GDM1 (cell line): ENCODE results near the gene SFN.
"Not testable (repeated sequence)": the region's sequence is repeated elsewhere in the genome, so short reads cannot be mapped to it uniquely, and the experiment has no call there.

Experiments
- DNase-seq: peaks from one replicate; lab custom pipeline; 2025; lab: John Stamatoyannopoulos, UW

Gene SFN

DNA sequence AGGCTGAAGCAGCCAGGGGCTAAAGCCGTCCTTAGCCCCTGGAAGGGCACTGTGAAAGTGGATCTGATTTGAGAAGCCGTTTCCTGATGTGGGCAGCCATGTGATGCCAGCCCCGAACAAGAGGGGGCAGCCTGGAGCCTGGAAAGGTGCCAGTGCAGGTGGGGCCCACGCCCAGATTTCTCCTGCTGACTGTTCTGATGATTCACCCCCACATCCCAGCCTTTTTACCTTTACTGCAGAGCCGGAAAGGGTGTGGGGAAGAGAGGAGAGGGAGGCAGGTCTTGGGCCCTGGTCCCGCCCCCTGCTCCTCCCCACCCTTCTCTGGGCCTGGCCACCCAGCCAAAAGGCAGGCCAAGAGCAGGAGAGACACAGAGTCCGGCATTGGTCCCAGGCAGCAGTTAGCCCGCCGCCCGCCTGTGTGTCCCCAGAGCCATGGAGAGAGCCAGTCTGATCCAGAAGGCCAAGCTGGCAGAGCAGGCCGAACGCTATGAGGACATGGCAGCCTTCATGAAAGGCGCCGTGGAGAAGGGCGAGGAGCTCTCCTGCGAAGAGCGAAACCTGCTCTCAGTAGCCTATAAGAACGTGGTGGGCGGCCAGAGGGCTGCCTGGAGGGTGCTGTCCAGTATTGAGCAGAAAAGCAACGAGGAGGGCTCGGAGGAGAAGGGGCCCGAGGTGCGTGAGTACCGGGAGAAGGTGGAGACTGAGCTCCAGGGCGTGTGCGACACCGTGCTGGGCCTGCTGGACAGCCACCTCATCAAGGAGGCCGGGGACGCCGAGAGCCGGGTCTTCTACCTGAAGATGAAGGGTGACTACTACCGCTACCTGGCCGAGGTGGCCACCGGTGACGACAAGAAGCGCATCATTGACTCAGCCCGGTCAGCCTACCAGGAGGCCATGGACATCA, at the start of gene SFN:
Gene SFN, plus strand, starts transcription at position 369 of the 904 bp plus-strand sequence. Its CDS starts 64 bp downstream, at position 433.
- peak; percentile 1 for DNase-seq

DNA sequence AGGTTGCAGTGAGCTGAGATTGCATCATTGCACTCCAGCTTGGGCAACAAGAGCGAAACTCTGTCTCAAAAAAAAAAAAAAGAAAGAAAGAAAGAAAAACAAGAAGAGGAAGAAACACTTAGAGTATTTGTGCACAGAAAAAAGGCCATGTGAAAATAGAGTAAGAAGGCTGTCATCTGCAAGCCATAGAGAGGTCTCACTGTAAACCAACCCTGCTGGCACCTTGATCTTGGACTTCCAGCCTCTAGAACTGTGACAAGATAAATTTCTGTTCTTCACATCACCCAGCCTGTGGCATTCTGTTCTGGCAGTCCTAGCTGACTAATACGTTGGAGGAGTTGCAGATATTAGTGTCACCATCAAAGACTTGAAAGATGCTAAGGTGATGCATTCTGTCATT, 48.6 kb upstream of the SFN start:
- DNase-seq = no peak

DNA sequence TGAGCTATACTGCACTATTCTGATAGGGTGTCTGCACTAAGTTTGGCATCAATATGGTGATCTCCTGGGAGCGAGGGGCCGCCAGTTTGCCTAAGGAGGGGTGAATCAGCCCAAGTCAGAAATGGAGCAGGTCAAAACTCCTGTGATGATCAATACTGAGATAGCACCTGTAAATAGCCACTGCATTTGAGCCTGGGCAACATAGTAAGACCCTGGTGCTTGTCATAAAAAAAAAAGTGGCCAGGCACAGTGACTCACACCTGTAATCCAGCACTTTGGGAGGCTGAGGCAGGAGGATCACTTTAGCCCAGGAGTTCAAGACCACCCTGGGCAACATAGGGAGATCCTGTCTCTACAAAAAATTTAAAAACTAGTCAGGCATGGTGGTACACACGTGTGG, 48.1 kb upstream of the SFN start:
- DNase-seq = no peak

DNA sequence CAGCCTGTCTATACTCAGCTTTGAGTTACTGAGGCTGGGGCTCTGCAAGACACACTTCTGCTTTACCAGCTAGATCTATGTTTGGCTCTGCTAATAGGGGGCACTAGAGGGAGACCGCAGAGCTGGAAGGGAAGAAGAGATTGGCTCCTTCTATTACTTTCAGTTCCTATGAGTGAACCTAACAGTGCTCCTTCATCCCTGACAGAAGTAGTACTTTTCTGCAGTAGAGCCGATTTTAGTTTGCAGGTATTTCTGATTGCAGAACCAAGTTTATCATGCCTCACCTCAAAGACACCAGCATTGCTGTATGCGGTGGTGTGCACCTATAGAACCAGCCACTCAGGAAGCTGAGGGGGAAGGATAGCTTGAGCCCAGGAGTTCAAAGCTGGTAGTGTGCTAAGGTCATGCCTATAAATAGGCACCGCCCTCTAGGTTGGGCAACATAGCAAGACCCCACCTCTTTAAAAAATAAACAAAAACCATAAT, 42.1 kb upstream of the SFN start:
- peak; percentile 67 for DNase-seq

DNA sequence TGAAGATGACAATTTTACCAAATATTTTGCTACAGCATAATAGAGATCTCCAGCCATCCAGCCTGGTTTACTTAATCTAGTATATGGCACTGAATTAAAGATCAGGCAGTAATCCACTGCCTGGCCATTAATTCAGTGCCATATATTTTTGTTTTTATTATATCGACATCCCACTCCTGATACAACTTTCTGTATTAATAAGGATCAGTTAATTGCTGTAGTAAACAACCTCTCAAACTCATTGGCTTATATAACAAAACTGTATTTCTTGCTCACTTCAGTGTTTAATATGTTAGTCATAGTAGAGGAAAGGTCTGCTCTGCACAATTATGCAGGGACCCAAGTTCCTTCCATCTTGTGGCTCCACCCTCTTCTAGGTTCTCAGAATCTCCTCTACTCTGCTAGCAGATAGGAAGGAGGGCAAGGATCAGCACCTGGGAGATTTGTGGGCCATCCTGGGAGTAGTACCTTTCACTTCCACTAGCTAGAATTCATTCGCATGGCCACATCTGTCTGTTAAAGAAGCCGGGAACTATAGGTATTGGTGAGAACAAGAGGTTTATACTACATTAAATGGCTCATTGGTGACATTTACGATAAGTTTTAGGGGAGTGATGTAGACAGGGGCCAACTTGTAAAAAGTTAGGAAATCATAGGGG, 40.1 kb upstream of the SFN start:
- no peak for DNase-seq

DNA sequence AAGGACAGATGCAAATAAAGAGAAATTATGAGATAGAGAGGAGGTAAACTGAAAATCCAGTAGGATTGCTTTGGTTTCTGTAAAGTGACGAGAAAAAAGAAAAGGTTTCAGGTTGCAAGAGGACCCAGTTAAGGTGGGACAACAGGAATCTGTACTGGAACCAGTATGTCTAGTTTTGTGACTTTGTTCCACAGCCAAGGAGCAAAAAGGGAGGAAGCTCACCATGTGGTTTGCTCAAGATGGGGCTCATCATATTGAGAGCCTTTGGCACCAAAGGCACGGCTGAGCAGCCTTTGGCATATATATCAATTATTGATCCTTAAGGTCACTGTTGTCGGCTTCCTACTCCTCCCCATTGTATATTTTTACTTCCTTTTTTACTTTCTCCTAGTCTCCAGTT, 38.2 kb upstream of the SFN start:
- DNase-seq = no peak

DNA sequence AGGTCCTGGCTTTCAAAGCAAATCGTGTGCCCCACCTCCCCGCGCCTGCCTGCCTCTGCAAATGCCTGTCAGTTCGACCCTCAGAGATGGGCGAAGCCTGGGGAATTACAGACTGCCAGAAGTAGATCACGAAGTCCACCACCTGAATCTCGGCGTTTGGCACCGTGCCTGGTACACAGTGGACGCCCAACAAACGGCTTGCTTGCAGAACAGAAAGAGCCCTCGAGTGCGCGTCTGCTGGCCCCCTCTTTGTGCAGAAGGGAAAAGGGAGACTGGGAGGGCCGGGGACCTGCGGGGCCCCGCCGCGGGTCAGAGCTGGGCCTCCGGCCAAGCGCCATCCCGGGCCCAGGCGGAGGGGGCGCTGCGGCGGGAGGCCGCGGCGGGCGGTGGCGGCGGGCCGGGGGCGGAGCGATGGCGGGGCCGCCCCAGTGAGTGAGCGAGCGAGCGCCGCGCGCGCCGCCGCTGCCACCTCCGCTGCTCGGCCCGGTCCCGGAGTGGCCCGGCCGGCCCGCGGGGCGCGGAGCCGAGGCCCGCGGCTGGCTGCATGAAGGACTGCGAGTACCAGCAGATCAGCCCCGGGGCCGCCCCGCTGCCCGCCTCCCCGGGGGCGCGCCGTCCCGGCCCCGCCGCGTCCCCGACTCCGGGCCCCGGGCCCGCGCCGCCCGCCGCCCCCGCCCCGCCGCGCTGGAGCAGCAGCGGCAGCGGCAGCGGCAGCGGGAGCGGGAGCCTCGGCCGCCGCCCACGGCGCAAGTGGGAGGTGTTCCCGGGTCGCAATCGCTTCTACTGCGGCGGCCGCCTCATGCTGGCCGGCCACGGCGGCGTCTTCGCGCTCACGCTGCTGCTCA, 36.5 kb upstream of the SFN start, which contains the start of gene ZDHHC18:
Gene ZDHHC18, plus strand, starts transcription at position 428 of the 845 bp plus-strand sequence. Its CDS starts 117 bp downstream, at position 545.
- peak; percentile 46 for DNase-seq

DNA sequence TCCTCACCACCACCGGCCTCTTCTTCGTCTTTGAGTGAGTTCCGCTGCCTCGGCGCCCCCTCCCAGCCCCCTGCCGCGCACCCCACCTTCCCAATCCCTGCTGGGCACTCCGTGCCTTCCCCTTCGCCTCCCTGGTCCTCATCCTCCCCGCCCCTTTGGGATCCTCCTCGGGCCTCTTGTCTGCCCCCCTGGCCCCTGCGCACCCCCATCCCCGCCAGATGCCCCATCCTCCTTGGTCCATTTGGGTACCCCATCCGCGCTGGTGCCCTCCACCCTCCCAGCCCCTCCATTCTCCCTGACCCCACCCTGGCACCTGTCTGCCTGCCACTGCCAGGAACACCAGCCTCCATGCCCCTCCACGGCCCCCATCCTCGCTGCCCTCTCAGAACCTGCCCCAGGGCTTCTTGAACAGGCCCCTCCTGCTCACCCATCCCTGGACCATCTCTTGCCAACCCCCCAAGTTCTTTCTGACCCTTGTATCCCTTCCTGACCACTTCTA, 35.8 kb upstream of the SFN start:
- no peak for DNase-seq

DNA sequence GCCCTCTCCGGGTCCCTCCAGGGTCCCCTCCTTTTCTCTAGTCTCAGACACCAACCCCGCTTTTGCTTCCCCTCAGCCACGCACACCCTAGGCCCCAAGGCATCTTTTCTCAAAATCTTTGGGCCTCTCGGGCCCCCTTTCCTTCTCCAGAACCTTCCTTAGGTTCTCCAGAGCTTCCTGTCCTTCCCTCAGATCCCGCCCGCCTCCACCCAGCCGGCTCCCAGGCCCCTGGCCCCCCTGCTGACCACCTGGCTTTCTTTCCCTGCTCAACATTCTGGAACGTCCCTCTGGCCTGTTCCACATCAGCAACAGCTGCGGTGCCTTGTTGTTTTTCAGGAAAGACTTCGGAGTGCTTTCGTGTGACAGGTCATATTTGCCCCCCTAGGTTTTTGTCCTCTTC, 35.3 kb upstream of the SFN start:
- DNase-seq = no peak

DNA sequence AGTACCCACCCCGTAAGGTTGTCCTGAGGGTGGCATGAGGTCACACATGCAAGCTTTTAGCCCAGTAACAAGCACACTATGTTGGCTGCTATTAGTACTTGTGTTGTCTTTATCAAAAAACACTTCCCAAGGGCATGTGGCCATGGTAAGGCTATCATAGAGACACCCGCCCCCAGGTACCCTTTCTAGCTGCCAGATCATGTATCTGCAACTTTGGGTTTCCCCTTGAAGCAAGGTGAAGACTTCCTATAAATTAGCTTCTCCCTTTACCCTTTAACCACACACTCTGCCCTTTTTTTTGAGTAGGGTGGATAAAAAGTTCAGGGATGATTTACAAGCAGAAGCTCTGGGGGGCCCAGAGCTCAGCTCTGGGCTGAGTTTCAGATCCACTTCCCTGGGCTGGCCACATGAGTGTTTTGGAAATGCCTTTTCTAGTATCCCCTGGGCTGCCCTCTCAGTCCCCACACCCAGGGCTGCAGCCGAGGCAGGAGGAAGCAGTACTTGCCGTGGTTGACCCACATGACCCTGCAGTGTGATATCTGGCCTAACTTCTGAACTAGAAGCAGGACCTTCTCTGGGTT, 34.4 kb upstream of the SFN start:
- no peak for DNase-seq

DNA sequence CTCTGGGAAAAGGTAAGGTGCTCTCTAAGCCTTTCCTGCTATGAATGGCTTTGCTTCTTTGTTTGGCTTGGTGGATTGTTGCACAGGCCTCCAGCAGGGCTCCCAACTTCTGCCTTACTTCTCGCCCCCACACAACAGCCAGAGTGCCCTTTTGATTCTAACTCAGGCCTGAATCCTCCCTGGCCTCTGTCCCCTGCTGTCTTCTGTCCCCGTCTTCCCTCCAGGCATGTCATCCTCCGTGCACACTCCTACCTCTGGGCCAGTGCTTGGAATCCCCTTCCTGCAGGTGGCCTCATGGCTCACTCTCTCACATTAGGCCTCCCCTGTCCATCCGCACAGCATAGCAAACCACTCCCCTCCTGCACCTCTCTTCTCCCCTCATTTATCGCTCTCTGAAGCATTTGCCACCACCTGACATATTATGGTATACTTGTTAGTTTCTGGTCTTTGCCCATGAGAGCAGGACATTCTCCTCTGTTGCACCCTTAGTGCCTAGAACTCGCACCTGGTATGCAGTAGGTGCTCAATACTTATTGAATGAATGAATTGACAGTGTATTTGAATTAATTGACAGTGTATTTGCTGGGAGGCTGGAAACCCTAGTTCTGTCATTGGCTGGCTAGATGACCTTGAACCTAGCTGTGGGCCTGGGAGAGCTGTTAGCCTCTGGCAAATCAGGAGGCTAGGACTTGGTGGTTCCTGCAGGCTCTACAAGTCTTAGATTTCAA, 33.6 kb upstream of the SFN start:
- DNase-seq = no peak

DNA sequence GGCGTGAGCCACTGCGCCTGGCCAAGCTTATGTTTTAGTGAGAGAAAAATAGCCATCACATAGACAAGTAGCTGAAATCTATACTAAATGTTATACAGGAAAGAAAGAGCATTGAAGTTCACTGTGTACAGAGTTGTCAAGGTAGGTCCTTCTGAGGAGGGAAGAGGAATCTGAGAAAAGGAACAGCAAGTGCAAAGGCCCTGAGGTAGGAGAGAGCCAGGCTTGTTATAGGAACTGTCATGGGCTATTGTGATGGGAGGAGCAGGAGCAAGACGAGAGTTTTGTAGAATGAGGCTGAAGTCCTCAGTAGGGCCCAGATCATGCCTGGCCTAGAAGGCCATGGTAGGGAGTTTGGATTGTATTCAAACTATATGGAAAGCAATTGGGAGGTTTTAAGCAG, 31.9 kb upstream of the SFN start:
- DNase-seq = no peak

DNA sequence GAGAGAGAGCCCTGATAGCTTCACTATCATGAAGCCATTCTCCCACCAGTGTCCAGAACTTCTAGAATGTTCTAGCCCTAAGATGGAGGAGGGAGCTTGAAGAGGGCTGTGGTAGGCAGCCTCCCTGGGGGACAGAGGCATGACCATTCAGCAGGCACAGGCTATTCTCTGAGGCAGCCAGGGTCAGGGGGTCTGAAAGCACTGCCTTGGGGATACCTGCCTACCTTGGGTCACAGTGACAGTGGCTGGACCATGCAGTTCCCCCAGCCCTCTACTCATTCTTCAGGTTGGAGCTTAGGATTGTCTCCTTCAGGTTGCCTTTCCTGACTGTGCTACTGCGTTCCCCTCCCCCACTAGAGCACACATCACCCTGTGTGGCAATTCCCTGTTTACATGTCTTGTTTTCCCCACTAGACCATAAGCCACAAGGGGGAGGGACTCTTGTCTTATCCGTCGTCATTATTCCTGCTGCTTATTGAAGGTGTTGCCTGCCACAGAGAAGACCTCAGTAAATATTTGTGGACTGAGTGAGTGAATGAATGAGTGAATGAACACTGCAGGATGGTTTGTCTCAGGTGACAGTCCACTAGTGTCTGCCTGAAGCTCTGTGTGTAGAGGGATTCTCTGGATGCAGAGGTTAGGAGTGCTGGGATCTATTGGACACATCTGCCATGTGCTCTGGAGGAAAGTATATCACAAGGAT, 31.3 kb upstream of the SFN start:
- no peak for DNase-seq

DNA sequence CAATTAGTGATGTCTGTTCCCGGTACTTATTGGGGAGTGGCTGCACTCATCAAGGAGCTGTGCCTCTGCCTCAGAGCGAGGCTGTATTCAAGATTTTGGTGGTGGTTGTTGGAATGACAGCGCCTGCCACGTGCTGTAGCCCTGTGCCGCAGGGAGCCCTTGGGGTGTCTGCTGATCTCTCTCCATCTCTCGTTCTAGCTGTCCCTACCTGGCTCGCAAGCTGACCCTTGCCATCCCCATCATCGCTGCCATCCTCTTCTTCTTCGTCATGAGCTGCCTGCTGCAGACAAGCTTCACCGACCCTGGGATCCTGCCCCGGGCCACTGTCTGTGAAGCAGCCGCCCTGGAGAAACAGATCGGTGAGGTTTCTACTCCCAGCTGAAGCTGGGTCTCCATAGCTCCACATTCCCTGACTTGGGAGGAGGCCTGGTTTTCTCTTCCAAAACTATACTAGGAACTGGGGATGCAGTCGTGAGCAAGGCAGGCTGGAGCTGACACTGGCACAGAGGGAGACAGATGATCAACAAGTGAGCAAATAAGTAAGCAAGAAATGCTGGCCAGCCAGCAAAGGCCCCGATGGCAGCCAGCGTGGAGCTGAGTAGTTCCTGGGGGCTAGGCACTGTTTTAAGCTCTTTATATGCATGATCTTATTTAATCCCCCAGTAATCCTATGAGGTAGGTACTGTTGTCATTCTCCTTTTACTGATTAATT, 30.5 kb upstream of the SFN start:
- no peak for DNase-seq

DNA sequence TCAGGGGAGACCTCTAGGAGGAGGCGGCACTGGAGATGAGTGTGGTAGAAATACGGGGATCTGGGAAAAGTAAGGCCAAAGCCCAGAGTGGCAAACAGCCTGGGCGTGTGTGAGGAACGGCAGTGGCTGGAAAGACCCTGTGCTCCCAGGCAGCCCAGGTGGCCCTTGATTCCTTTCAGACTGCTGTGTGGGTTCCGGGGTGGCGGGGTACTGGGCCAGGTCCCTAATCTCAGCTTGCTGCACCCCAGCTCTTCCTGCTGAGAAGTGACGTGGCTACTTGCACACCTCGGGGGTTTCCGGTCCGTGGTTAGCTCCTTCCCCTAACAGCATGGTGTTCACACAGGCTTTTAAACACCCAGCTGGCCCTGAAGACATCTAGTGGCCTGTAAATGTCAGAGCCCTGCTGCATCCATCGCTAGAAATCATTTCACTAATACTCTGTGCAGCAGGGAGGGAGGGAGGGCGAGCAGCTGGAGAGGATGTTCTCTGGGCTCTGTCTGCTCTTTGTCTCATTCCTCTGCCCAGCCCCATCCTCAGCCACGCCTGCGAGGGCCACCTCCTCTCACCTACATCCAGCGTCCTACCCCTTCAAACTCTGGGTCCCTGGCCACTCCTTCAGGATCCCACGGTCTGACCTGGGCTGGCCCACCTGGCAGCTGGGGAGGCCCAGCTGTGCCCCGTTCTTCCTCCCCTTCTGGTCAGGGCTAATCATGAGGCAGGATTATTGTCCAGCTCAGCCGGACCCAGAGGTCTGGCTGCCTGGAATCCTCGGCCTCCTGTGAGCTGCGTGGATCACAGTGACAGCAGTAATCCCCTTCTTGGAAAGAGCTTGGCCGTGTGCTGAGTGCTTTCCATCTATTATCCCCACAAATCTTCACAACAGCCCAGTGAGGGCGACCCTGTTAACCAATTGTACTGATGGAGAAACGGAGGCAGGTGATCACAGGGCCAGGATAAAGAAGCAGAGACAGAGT, 29.2 kb upstream of the SFN start:
- peak; percentile 47 for DNase-seq

DNA sequence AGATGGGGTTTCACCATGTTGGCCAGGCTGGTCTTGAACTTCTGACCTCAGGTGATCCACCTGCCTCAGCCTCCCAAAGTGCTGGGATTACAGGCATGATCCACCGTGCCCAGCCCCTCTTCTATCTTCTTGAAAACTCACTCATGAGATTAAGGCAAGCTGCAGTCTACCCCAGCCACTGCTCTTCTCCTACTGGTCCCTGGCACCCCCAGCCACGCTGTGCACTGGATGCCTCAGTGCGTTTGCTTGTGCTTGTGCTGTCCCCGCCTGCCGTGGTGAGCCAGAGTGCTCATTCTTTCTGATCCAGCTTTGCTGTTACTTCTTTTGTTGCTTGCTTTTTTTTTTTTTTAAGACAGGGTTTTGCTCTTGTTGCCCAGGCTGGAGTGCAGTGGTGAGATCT, 25.3 kb upstream of the SFN start:
- DNase-seq = not testable (repeated sequence)

DNA sequence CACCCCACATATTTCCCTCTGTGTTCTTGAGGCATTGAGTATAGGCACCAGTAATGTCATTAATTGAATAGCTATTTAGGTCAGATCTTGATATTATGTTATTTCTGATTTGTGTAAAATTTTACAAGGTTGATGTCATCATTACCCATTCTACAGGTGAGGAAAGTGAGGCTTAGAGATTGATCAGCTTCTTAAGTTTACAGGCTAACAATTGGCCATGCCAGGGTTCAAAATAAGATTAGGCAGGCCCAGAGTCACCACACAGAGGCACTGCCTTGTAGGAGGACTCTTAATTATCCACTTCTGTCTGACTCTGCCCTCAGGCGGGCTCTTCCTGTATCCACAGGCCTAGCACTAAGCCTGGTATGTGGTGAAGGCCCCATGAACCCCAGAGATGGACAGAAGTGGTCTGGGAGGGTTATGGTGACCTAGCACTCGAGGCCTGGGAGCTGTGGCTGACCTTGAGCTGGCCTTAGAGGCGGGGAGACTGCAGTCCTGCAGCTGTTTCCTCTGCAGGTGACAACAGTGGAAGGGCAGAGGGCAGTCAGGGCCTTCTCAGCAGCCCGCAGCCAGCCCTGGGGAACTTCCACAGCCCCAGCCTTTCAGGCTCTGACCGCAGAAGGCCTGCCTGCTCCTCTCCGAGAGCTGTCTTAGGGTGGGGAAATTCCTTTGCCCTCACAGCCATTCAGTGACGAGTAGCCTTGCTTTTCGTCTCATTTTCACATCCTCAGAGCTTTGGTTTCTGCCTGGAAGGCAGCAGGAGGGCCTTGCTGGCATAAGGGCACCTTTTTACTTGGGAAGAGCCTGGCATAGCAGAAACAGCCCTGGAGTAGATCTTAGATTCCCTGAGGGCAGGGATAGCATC, 24.2 kb upstream of the SFN start:
- no peak for DNase-seq

DNA sequence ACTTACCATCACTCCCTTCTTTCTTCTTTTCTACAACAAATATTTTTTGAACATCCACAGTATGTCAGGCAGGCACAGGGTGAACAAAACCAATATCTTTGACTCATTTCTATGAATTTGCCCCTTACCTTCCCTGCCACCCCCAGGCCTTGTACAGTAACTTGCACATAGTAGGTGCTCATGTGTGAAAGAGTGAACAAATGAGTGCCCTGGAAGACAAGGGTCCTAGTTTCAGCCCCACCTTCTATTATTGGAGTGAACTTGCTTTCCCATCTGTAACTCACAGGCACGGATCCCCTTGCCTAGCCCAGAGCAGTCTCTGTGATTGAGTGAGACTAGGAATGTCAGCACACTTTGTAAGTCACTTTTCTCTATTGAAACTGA, 23.6 kb upstream of the SFN start:
- no peak for DNase-seq
